PC-9 (cell line): ENCODE results near the gene TSPAN18. TPM values are rescaled to one million over a fixed set of nuclear protein-coding genes. Genes with fewer than 3 reads are reported as not detected.
A peak's percentile ranks its signal among the peaks of the same experiment; 100 is the strongest.

Source experiments
- BruUV-seq: library from RNA; stranded (reverse); fragments of 400-500 nt; replicated peaks from 2 replicates; lab custom pipeline; 2021; lab: Mats Ljungman, UMichigan
- CTCF ChIA-PET: fragments of 300-600 bp; sonication (Branson Sonifier 250); formaldehyde crosslinking; loops from one replicate; lab custom pipeline; 2022; ENCODE audit warnings: antibody characterized with exemption; lab: Charles Lee
- POLR2A ChIA-PET: fragments of 300-600 bp; sonication (Branson Sonifier 250); formaldehyde crosslinking; loops from one replicate; lab custom pipeline; 2022; ENCODE audit warnings: antibody characterized with exemption; ENCODE audit not compliant: unreplicated experiment; lab: Charles Lee
- DNase-seq, 2 experiments: peaks; one replicate each; pipeline versions ENCODE4 v3.0.0 to v3.0.0-alpha.2; 2015 to 2022; ENCODE audit warnings: mixed read lengths in 1 of 2
- H2AFZ ChIP-seq: fragments of 200-600 bp; sonication (generic); 2 replicates; pipeline ENCODE4 v1.8.1; 2017; ENCODE audit warnings: antibody characterized with exemption
- H3F3A ChIP-seq: fragments of 200-600 bp; sonication (generic); 2 replicates; pipeline ENCODE4 v1.8.1; 2017; ENCODE audit warnings: antibody characterized with exemption, mild to moderate bottlenecking, low read depth; ENCODE audit not compliant: insufficient read depth
- H3K27ac ChIP-seq: fragments of 200-600 bp; sonication (generic); 2 replicates; pipeline ENCODE4 v1.6.1; 2016; ENCODE audit warnings: mixed run types
- H3K27me3 ChIP-seq: fragments of 200-600 bp; sonication (generic); 2 replicates; pipeline ENCODE4 v1.6.1; 2016; ENCODE audit warnings: low read depth, mixed run types; ENCODE audit not compliant: insufficient read depth
- H3K36me3 ChIP-seq: fragments of 200-600 bp; sonication (generic); 2 replicates; pipeline ENCODE4 v1.6.1; 2016; ENCODE audit warnings: low read depth, mixed run types
- H3K4me1 ChIP-seq: fragments of 200-600 bp; sonication (generic); replicated peaks from 2 replicates; pipeline ENCODE4 v1.6.1; 2016; ENCODE audit warnings: mixed run types; ENCODE audit not compliant: insufficient read depth
- H3K4me2 ChIP-seq: fragments of 200-600 bp; sonication (generic); 2 replicates; pipeline ENCODE4 v1.6.1; 2017; ENCODE audit warnings: mixed run types
- H3K4me3 ChIP-seq: fragments of 200-600 bp; sonication (generic); 2 replicates; pipeline ENCODE4 v1.6.1; 2016; ENCODE audit warnings: mixed run types
- H3K79me2 ChIP-seq: fragments of 200-600 bp; sonication (generic); 2 replicates; pipeline ENCODE4 v1.6.1; 2017; ENCODE audit warnings: low read depth, mixed run types
- H3K9me2 ChIP-seq: fragments of 200-600 bp; sonication (generic); 2 replicates; pipeline ENCODE4 v1.8.1; 2017; ENCODE audit warnings: mild to moderate bottlenecking; ENCODE audit not compliant: insufficient read depth
- H3K9me3 ChIP-seq: fragments of 200-600 bp; sonication (generic); 2 replicates; pipeline ENCODE4 v1.8.1; 2016; ENCODE audit warnings: low read depth; ENCODE audit not compliant: insufficient read depth
- H4K20me1 ChIP-seq: fragments of 200-600 bp; sonication (generic); 2 replicates; pipeline ENCODE4 v1.8.1; 2017; ENCODE audit not compliant: insufficient read depth
- CTCF ChIP-seq: fragments of 200-600 bp; sonication (generic); conservative IDR thresholded peaks from 2 replicates; pipeline ENCODE4 v1.6.1; 2017; ENCODE audit warnings: mixed run types, antibody characterized with exemption, mild to moderate bottlenecking, moderate library complexity
- EZH2 ChIP-seq: fragments of 200-600 bp; sonication (generic); IDR thresholded peaks from 2 replicates; pipeline ENCODE4 v1.8.0; 2017; ENCODE audit warnings: antibody characterized with exemption, low read depth
- intact Hi-C: fragments of 100-400 bp; cut with micrococcal nuclease; formaldehyde crosslinking; loops from one replicate; pipeline ENCODE4 v1.10.0; 2022; ENCODE audit not compliant: unreplicated experiment
- total RNA-seq: library from RNA; stranded (reverse); gene quantifications from 2 replicates; pipeline ENCODE4 v1.2.3, GENCODE V29; 2021

The TSPAN18 gene
- total RNA-seq, 1 experiment from 2014 or later, result not detected

GRCh38 chr11:44893846-44894617 lies 167.3 kb downstream of the TSPAN18 start:
- DNase-seq, result peak in 1 of 2 experiments; percentile 37
- Histone ChIP-seq H2AFZ (no peak overlapping the region), H3K4me1 (no peaks in the 10 kb centered on the region), H3K79me2 (no peaks in the 10 kb centered on the region), H3K9me2 (no peaks in the 10 kb centered on the region), H3K36me3 (no peaks in the 10 kb centered on the region), H3K27me3 (peaks cover 84% of the 10 kb centered on the region), H4K20me1 (no peaks in the 10 kb centered on the region), H3K27ac (no peak overlapping the region), H3K4me3 (no peak overlapping the region), H3K4me2 (no peak overlapping the region), H3F3A (no peaks in the 10 kb centered on the region), H3K9me3 (no peaks in the 10 kb centered on the region)
- POLR2A ChIA-PET, result no interaction called here
- no TSS peak for BruUV-seq
- intact Hi-C loops, result loop anchor here (5.0 to 10.0 kb wide), 2 partner anchors 169 to 272 kb away; partner anchors contain the start of gene TSPAN18
- TF ChIP-seq EZH2, result no peak
- peak; percentile 85 for TF ChIP-seq CTCF
- CTCF ChIA-PET, result no interaction called here

- no TSS peak for BruUV-seq
- Histone ChIP-seq H2AFZ (no peak overlapping the region), H3K9me2 (no peaks in the 10 kb centered on the region), H3F3A (no peaks in the 10 kb centered on the region), H3K4me2 (no peak overlapping the region), H3K27me3 (peaks cover 73% of the 10 kb centered on the region), H3K79me2 (no peaks in the 10 kb centered on the region), H3K9me3 (no peaks in the 10 kb centered on the region), H3K27ac (no peak overlapping the region), H3K4me3 (no peak overlapping the region), H4K20me1 (no peaks in the 10 kb centered on the region), H3K36me3 (no peaks in the 10 kb centered on the region), H3K4me1 (no peaks in the 10 kb centered on the region)
- CTCF ChIA-PET, result no interaction called here
- POLR2A ChIA-PET, result no interaction called here
- DNase-seq, result no peak
- TF ChIP-seq CTCF (no peak), EZH2 (no peak)
- intact Hi-C loops, result loop anchor here (10.0 kb wide), 1 partner anchor 175 kb away; the partner anchor contains the start of gene TSPAN18
Measured at GRCh38 chr11:44899959-44900358, 173.2 kb downstream of the TSPAN18 start.

GRCh38 chr11:44901120-44901633 lies 174.4 kb downstream of the TSPAN18 start:
- TF ChIP-seq EZH2, result no peak
- TF ChIP-seq CTCF, result no peak
- H3K36me3 ChIP-seq, result no peaks in the 10 kb centered on the region
- POLR2A ChIA-PET, result no interaction called here
- intact Hi-C loops, result no loop called here
- no peaks in the 10 kb centered on the region for H4K20me1 ChIP-seq
- no peak overlapping the region for H2AFZ ChIP-seq
- CTCF ChIA-PET, result no interaction called here
- no peaks in the 10 kb centered on the region for H3K79me2 ChIP-seq
- no peak overlapping the region for H3K27ac ChIP-seq
- H3K4me2 ChIP-seq, result no peak overlapping the region
- DNase-seq, result no peak
- no peaks in the 10 kb centered on the region for H3K9me3 ChIP-seq
- H3K27me3 ChIP-seq, result peaks cover 73% of the 10 kb centered on the region
- no peaks in the 10 kb centered on the region for H3K9me2 ChIP-seq
- no TSS peak for BruUV-seq
- H3F3A ChIP-seq, result no peaks in the 10 kb centered on the region
- no peak overlapping the region for H3K4me3 ChIP-seq
- H3K4me1 ChIP-seq, result no peaks in the 10 kb centered on the region
